Middle frontal gyrus (tissue), 1 donor: ENCODE measurements around the gene LAMA2.

Source experiments
- DNase-seq: peaks from one replicate; pipeline ENCODE4 v3.0.0-alpha.2; 2015; ENCODE audit warnings: low spot score; ENCODE audit errors: extremely low spot score

The LAMA2 gene

GRCh38 chr6:129444683-129445082, 561.7 kb downstream of the LAMA2 start:
- DNase-seq = no peak

GRCh38 chr6:129446272-129447197, 563.6 kb downstream of the LAMA2 start:
- DNase-seq = no peak

DNA sequence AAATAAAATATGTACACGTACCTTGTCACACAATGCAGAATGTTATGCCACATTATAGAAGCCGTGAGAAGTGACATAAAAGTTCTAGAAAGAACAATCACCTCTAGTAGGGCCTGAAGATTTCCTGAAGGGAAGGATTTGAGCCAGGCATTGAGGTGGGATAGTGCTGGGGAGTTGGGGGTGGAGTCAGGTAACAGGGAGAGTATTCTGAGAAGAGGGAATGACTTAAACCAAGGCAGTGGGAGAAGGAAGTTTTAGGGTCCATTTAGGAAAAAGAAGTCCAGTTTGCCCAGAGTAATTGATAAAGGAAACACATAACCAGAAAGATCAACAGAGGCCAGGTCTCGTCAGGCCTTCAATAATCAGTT, 564.2 kb downstream of the LAMA2 start:
- DNase-seq = no peak

DNA sequence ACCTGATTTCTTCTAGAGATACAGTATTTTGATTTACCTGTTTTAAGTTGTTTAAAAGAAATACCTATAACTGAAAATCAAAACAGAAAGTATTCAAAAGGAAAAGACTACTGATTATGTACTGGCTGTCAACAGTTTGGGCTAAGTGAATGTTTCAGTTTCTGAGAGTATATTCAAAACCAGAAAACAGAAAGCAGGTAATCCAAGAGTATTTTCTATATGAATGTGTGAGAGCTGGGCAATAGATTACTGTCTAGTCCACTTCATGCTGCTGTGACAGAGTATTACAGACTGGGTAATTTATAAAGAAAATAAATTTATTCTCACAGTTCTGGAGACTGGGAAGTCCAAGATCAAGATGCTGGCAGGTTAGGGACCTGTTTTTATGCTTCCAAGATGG, 566.0 kb downstream of the LAMA2 start:
- no peak for DNase-seq

DNA sequence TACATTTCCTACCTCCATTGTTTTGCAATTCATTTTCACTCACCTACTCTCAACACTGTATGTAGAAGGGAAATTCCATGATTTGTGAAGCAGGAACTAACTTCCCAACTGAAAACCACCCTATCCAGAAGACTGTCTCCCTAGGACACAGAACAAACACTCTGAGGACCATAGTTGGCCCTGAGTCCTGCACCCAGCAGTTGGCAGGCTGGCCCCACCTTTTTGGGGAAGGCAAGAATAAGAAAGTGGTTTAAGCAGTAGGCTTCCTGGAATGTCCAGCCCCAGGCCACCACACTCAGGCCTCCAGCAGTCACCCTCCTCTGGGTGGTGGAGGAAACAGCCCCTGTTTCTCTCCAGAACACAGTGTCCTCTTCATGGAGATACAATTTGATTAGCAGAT, 568.2 kb downstream of the LAMA2 start:
- no peak for DNase-seq

DNA sequence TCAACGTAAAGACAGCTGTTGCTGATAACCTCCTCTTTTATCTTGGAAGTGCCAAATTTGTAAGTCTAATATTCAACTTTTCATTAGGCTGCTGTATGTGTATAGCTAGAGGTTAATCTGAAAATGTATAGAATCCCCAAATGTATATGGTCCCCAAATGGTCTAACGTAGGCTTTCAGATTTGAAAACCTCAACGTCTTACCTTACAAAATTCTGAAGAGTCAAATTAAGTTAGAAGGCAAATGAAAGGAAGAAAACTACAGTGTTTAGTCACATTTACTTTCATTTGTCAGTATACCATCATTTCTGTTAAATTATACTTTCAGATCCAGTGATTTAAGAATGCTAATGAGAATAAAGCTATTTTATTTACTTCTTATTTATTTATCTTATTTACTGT, 570.1 kb downstream of the LAMA2 start:
- no peak for DNase-seq

DNA sequence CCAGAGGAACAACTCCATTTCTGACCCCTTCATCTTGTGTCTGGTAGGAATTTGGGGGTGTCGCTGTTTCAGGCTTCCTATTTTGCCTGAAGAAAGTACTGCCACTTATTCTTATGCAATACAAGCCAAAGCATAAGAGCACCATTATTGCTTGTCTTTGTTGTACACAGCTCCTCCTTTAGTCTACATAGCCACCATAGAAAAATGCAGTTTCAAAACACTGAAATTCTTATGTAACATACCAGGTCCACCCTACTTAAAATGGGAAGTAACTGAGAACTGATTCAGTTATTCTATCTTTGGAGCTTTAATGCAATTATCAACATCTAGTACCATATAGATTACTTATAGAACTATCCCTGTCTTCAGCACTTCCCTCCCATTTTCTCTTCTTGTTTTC, 571.5 kb downstream of the LAMA2 start:
- no peak for DNase-seq

- DNase-seq = no peak
Measured at GRCh38 chr6:129455126-129455769, 572.3 kb downstream of the LAMA2 start.

DNA sequence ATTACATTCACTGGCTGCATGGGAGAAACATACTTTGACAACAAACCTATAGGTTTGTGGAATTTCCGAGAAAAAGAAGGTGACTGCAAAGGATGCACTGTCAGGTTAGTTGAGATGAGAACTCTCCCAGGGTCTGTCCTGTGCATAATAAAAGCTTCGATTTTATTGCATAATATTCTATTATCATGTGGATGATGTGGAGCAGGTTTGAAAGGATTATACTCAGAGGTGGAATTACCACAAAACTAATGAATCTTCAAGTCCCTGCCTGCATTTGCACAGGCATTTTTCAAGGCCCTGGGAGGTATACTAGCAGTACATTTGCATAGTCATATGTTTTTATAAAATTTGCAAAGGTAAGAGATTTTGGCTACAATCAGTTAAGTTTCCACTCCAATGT, 577.3 kb downstream of the LAMA2 start:
- DNase-seq = no peak

DNA sequence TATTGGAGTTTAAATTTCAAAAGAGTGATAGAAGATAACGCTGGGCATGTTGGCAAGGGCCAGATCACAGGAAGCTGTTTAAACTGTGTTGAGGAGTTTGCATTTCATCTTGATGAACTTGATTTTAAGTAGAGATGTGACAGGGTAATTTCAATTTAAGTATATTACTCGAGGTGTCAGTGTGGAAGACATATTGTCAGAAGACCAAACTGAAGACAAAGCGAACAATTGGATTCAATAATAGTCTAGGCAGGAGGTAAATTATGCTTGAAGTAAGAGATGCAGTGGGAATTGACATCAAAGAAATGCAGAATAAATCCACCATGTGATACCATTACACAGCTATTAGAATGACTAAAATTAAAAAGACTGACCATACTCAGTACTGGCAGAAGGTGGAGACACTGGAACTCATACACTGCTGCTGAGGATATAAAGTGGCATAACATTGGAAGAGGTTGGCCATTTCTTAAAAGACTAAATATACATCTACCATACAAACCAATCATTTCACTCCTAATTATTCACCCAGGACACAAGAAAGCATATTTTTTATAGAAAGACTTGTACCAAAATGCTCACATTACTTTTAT, 586.2 kb downstream of the LAMA2 start:
- no peak for DNase-seq

DNA sequence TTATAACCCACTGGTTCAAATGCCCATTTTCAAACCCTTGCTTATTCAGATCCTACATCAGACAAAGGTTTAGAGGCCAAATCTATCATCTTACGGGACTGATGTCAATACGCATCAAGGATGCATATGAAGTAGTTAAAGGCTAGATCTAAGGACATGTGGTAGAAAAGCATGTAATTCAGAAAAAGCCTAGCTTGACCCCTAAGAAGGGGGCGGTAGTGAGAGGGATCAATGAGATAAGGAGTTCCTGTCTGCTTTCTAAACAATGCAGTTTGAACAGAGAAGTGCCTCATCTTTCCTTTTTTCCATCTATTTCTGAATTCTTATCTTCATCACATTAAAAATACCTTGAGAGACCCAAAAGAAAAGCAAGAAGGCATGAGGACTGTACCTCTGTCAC, 589.3 kb downstream of the LAMA2 start:
- no peak for DNase-seq

GRCh38 chr6:129473546-129473945, 590.6 kb downstream of the LAMA2 start:
- DNase-seq = no peak

GRCh38 chr6:129475477-129476247, 592.7 kb downstream of the LAMA2 start:
- no peak for DNase-seq

- no peak for DNase-seq
Measured at GRCh38 chr6:129476248-129476564, 593.3 kb downstream of the LAMA2 start.

GRCh38 chr6:129476810-129477209, 593.9 kb downstream of the LAMA2 start:
- no peak for DNase-seq

DNA sequence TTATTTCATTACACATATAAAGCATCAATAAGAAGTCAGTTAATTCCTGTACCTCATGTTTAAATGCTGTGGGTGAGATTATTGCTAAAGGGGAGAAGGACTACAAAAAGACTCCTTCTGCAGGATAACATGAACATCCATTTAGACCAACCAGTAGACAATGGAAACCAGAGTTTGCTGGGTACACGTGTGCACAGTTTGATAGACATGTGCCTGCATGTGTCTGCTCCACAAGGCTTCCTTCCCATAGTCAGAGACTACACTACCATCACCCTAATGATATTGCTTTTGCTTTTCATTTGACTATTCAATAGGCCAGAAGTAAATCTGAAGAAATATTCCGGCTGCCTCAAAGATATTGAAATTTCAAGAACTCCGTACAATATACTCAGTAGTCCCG, 595.4 kb downstream of the LAMA2 start:
- no peak for DNase-seq

GRCh38 chr6:129481706-129482105, 598.8 kb downstream of the LAMA2 start:
- no peak for DNase-seq

- no peak for DNase-seq
Measured at GRCh38 chr6:129485746-129486145, 602.8 kb downstream of the LAMA2 start.

GRCh38 chr6:129486327-129486726, 603.4 kb downstream of the LAMA2 start:
- DNase-seq = no peak

DNA sequence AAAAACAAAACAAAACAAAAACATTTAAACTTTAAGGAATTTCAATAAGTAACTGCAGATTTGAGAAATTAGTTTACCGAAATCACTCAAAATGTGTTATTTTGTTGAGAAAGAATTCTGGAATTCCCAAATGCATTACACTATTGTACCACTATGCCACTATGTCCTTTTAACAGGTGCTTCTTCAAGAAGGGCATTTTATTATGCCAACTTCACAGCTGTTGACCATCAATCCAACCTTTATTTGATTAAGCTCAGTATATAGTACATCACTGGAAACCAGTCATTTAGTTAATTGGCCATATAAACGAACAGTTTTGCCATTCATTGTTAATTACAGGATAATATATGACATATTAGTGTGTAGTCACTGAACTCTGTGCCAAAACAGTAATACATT, 605.4 kb downstream of the LAMA2 start:
- DNase-seq = no peak

GRCh38 chr6:129489215-129489765, 606.4 kb downstream of the LAMA2 start:
- no peak for DNase-seq
